Measurements from ENCODE around the gene ANKRD42. TPM values are rescaled to one million over a fixed set of nuclear protein-coding genes. Genes with fewer than 3 reads are reported as not detected.
"Not testable (repeated sequence)": the region's sequence is repeated elsewhere in the genome, so short reads cannot be mapped to it uniquely, and the experiment has no call there.

The ANKRD42 gene
- total RNA-seq, 1 donor from 2014 or later = 3.7 TPM

DNA sequence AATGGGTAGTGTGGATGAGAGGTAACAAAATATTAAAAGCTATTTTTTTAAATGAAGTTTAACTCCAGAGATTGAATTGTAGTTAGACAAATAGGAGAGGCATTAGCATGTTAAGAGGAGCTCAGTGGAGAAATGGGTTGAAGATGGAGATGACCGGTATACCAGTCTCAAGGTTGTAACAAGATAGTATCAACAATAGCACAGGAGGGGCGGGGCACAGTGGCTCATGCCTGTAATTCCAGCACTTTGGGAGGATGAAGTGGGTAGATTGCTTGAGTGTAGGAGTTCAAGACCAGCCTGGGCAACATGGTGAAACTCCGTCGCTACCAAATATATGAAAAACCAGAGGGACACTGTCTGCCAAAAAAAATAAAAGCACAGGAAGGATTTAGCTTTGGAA lies 6.0 kb upstream of the ANKRD42 start:
- Mint-ChIP-seq H3K4me1 (ENCODE audit: low read depth) (peaks cover 11% of the 10 kb centered on the region), H3K36me3 (ENCODE audit: low read depth) (peaks cover 54% of the 10 kb centered on the region), H3K4me3 (ENCODE audit: low read depth) (no peak overlapping the region), H3K27ac (no peak overlapping the region), H3K9me3 (no peaks in the 10 kb centered on the region), H3K27me3 (ENCODE audit: low read depth) (no peaks in the 10 kb centered on the region)
- intact Hi-C loops (cut with micrococcal nuclease) = no loop called here
- DNase-seq (ENCODE audit: low spot score) = no peak

DNA sequence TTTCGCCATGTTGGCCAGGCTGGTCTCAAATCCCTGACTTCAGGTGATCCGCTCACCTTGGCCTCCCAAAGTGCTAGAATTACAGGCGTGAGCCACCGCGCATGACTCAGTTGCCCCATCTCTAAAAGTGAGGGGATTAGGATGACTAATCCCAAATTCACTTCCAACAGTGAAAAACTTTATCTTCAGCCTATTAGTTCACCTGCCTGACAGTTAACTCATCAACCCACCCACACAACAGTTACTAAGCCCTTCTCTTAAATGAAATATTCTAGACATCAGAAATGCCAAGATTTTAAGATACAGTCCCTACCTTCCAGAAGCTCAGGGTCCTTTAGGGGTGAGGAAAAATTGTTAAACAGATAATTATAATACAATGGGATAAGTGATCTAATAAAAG lies 2.0 kb upstream of the ANKRD42 start:
- intact Hi-C loops (cut with micrococcal nuclease) = no loop called here
- Mint-ChIP-seq H3K27me3 (ENCODE audit: low read depth) (no peaks in the 10 kb centered on the region), H3K27ac (no peak overlapping the region), H3K36me3 (ENCODE audit: low read depth) (peaks cover 39% of the 10 kb centered on the region), H3K4me1 (ENCODE audit: low read depth) (peaks cover 21% of the 10 kb centered on the region), H3K9me3 (no peaks in the 10 kb centered on the region), H3K4me3 (ENCODE audit: low read depth) (peak overlapping the region; percentile 41)
- no peak for DNase-seq (ENCODE audit: low spot score)

DNA sequence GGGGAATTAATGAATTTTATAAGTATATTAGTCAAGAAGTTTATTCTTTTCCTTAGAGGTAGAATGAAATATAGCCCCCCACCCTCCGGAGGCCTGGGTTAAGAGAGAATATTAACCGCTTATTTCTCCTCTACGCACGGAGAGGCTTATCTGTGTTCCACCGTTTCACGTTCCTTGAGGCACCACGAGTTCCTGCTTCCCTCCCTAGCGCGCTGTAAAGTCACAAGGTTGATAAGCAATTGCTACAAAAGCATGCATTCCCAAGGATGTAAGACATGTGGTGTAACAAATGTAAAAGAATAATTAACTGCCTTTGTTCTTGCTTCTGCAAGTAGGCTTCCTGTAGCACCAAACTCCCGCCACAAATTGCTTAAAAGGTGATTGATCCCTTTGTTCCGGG lies 1.5 kb upstream of the ANKRD42 start:
- Mint-ChIP-seq H3K27me3 (ENCODE audit: low read depth) (no peaks in the 10 kb centered on the region), H3K27ac (peak overlapping the region; percentile 92), H3K4me1 (ENCODE audit: low read depth) (peaks cover 20% of the 10 kb centered on the region), H3K4me3 (ENCODE audit: low read depth) (peak overlapping the region; percentile 99), H3K36me3 (ENCODE audit: low read depth) (peaks cover 35% of the 10 kb centered on the region), H3K9me3 (no peaks in the 10 kb centered on the region)
- DNase-seq (ENCODE audit: low spot score) = no peak
- intact Hi-C loops (cut with micrococcal nuclease) = loop anchor here (2.0 kb wide), 1 partner anchor 195 kb away; no protein-coding TSS in a partner anchor

DNA sequence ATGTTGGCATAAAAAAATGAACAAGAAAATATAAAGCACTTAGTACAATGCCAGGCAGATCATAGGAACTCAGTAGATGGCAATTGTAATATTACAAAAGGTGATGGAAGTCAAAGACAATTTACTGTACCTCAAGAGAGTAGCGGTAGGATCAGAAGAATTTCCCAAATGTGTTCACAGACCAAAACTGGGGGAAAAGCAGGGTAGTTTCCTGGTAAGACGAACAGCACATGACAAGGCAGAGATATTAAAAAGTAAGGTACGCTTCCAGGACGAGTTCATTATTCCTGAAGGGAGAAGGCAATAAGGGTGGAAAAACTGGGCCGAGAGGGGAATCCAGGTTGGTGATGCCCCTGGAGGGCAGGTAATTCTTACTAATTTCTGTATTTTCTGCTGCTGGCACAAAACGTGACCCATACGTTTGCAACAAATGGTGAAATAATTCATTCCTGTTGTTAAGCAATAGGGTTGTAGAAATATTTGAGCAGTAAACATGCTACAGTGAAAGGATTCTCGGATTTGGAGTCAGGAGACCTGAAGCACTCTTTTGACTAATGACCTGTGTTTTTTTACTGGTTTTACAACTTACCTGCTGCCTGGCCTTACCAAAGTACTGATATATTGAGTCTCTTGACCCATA lies 786 bp upstream of the ANKRD42 start:
- H3K27me3 Mint-ChIP-seq (ENCODE audit: low read depth) = no peaks in the 10 kb centered on the region
- intact Hi-C loops (cut with micrococcal nuclease) = loop anchor here (1.0 to 2.0 kb wide), 3 partner anchors 36 to 291 kb away; partner anchors contain the start of gene DDIAS

GRCh38 chr11:83194281-83195142 lies 1.0 kb downstream of the ANKRD42 start:
- Mint-ChIP-seq H3K27ac (peak overlapping the region; percentile 92), H3K27me3 (ENCODE audit: low read depth) (no peaks in the 10 kb centered on the region), H3K36me3 (ENCODE audit: low read depth) (peaks cover 20% of the 10 kb centered on the region), H3K4me3 (ENCODE audit: low read depth) (peak overlapping the region; percentile 99), H3K9me3 (no peaks in the 10 kb centered on the region), H3K4me1 (ENCODE audit: low read depth) (peaks cover 21% of the 10 kb centered on the region)
- DNase-seq (ENCODE audit: low spot score) = peak; percentile 65
- intact Hi-C loops (cut with micrococcal nuclease) = loop anchor here (1.0 to 2.0 kb wide), 3 partner anchors 56 to 122 kb away; partner anchors contain the start of gene CCDC90B

More for the DNA sequence above, 786 bp upstream of the ANKRD42 start:
- DNase-seq (ENCODE audit: low spot score) = no peak
- peaks cover 30% of the 10 kb centered on the region for H3K36me3 Mint-ChIP-seq (ENCODE audit: low read depth)
- no peaks in the 10 kb centered on the region for H3K9me3 Mint-ChIP-seq
- peak overlapping the region; percentile 92 for H3K27ac Mint-ChIP-seq
- peak overlapping the region; percentile 99 for H3K4me3 Mint-ChIP-seq (ENCODE audit: low read depth)
- peaks cover 21% of the 10 kb centered on the region for H3K4me1 Mint-ChIP-seq (ENCODE audit: low read depth)

DNA sequence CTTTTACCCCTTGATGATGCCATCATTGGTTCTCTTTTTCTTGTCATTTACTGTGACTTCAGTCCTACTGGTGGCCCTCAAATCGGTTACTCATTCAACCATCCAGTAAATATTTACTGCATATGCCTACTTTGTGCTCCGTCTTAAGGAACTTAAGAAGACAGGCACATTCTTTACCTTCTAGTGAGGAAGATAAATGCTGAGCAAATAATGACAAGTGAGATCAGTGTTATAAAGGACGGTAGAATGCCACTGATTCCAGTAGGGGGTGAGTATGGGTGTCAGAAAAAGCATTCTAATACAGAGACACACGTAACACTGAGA lies 1.6 kb downstream of the ANKRD42 start:
- peaks cover 20% of the 10 kb centered on the region for H3K36me3 Mint-ChIP-seq (ENCODE audit: low read depth)
- peak overlapping the region; percentile 92 for H3K27ac Mint-ChIP-seq
- intact Hi-C loops (cut with micrococcal nuclease) = loop anchor here (2.0 kb wide), 1 partner anchor 56 kb away; no protein-coding TSS in a partner anchor
- peak overlapping the region; percentile 99 for H3K4me3 Mint-ChIP-seq (ENCODE audit: low read depth)
- DNase-seq (ENCODE audit: low spot score) = no peak
- H3K9me3 Mint-ChIP-seq = no peaks in the 10 kb centered on the region
- no peaks in the 10 kb centered on the region for H3K27me3 Mint-ChIP-seq (ENCODE audit: low read depth)
- peaks cover 21% of the 10 kb centered on the region for H3K4me1 Mint-ChIP-seq (ENCODE audit: low read depth)

- H3K27me3 Mint-ChIP-seq (ENCODE audit: low read depth) = no peaks in the 10 kb centered on the region
- peaks cover 20% of the 10 kb centered on the region for H3K36me3 Mint-ChIP-seq (ENCODE audit: low read depth)
- H3K4me1 Mint-ChIP-seq (ENCODE audit: low read depth) = peaks cover 21% of the 10 kb centered on the region
- intact Hi-C loops (cut with micrococcal nuclease) = loop anchor here (2.0 kb wide), 1 partner anchor 55 kb away; no protein-coding TSS in a partner anchor
- no peaks in the 10 kb centered on the region for H3K9me3 Mint-ChIP-seq
- no peak overlapping the region for H3K27ac Mint-ChIP-seq
- H3K4me3 Mint-ChIP-seq (ENCODE audit: low read depth) = peak overlapping the region; percentile 35
- no peak for DNase-seq (ENCODE audit: low spot score)
Measured at GRCh38 chr11:83195649-83196048, 2.1 kb downstream of the ANKRD42 start.

DNA sequence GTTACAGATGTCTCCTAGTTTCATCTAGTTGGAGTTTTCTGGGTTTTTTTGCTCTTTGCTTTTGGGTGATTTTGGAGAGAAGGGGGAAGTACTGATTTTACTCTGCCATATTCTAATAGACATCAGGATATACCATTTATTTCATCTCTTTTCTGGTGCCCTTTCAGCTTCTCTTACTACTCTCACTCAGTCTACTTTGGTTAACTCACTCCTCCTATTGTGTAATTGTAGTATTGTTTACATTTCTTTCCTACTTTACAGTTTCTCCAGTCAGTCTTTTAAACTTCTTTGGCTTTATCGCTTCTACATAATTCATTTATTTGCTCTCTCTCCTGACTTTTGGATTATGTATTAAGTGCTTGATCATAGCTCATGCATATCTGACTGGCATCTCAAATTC lies 6.5 kb downstream of the ANKRD42 start:
- intact Hi-C loops (cut with micrococcal nuclease) = no loop called here
- peaks cover 3% of the 10 kb centered on the region for H3K4me1 Mint-ChIP-seq (ENCODE audit: low read depth)

DNA sequence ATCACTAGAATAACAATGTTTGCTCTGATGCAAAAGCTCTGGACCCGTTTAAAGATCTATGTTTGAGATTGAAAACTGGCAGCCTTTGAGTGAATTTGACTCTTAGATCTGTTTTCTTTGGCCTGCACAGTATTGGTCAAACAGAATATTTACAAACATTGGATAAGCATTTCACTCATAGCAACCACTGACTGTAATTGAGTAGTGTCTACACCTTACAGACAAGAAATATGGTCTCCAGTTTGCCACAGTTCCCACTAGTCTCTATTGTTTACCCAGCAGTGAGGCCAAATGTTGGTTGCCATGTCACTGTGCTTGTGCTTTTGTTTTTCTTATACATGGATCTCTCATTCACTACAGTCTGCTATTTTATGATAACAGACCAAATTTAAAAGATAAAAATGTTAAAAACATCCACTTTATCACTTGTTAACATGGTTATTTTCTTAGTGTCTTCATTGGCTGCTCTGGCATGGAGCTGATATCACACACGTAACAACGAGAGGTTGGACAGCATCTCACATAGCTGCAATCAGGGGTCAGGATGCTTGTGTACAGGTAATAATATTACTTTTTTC lies 12.2 kb downstream of the ANKRD42 start:
- Mint-ChIP-seq H3K4me1 (ENCODE audit: low read depth) (no peaks in the 10 kb centered on the region), H3K27ac (no peak overlapping the region), H3K9me3 (no peaks in the 10 kb centered on the region), H3K36me3 (ENCODE audit: low read depth) (no peaks in the 10 kb centered on the region), H3K27me3 (ENCODE audit: low read depth) (no peaks in the 10 kb centered on the region), H3K4me3 (ENCODE audit: low read depth) (no peak overlapping the region)
- DNase-seq (ENCODE audit: low spot score) = no peak
- intact Hi-C loops (cut with micrococcal nuclease) = no loop called here

More for the DNA sequence above, 6.5 kb downstream of the ANKRD42 start:
- Mint-ChIP-seq H3K27ac (no peak overlapping the region), H3K4me3 (ENCODE audit: low read depth) (no peak overlapping the region), H3K9me3 (no peaks in the 10 kb centered on the region), H3K36me3 (ENCODE audit: low read depth) (no peaks in the 10 kb centered on the region), H3K27me3 (ENCODE audit: low read depth) (no peaks in the 10 kb centered on the region)
- no peak for DNase-seq (ENCODE audit: low spot score)

DNA sequence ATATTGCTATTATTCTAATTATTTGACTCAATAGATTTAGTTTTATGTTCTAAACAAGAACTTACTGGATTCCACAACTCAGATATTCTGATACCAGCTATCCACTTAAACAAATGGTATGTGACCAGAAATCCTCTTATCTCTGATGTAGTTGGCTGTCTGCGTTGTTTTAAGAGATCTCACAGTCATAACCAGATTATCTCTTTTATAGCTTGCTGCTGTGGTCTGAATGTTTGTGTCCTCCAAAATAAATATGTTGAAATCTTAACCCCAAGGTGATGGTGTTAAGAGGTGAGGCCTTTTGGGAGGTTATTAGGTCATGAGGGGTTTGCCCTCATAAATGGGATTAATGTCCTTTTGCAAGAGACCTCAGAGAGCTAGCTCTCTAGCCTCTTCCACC lies 12.7 kb downstream of the ANKRD42 start:
- H3K27me3 Mint-ChIP-seq (ENCODE audit: low read depth) = no peaks in the 10 kb centered on the region
- no peaks in the 10 kb centered on the region for H3K4me1 Mint-ChIP-seq (ENCODE audit: low read depth)
- intact Hi-C loops (cut with micrococcal nuclease) = no loop called here
- no peak overlapping the region for H3K4me3 Mint-ChIP-seq (ENCODE audit: low read depth)
- no peak overlapping the region for H3K27ac Mint-ChIP-seq
- H3K36me3 Mint-ChIP-seq (ENCODE audit: low read depth) = no peaks in the 10 kb centered on the region
- no peaks in the 10 kb centered on the region for H3K9me3 Mint-ChIP-seq
- no peak for DNase-seq (ENCODE audit: low spot score)

DNA sequence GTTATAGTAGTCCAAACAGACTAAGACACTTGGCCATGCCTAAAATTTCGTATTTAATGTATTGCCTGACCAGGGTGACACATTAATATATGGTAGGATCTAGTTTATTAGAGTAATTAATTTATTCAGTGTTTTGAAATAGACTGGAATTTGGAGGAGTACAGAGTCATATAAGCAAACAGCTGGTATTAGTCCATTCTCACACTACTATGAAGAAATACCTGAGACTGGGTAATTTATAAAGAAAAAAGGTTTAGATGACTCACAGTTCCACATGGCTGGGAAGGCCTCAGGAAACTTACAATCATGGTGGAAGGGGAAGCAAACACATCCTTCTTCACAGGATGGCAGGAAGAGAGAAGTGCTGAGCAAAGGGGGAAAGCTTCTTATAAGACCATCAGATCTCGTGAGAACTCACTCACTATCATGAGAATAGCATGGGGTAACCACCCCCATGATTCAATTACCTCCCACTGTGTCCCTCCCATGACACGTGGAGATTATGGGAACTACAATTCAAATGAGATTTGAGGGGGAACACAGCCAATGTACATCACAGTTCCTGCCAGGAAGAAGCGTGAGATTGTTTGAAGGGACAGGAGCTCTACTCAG lies 13.4 kb downstream of the ANKRD42 start:
- H3K9me3 Mint-ChIP-seq; H3K27ac Mint-ChIP-seq; DNase-seq (ENCODE audit: low spot score); H3K4me3 Mint-ChIP-seq (ENCODE audit: low read depth); H3K4me1 Mint-ChIP-seq (ENCODE audit: low read depth); H3K27me3 Mint-ChIP-seq (ENCODE audit: low read depth); H3K36me3 Mint-ChIP-seq (ENCODE audit: low read depth); intact Hi-C loops (cut with micrococcal nuclease): not testable (repeated sequence)

DNA sequence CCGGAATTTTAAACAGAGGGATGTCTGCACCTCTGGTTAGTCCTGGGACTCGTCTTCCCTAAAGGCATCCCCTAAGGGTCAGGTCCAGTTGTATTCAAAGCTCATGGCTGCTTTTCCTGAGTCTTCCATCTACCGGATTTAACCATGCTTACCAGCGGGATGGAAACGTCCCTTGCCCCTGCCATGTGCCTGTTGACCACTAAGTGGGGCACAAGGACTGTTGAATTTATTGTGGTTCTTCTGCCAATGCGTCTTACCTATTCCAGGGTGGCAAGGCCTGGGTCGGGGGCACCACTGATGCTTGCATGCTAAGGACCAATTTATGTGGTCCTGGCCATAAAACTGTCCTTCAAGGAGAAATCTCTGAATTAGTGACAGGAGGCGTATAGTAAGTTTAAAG lies 25.6 kb downstream of the ANKRD42 start:
- no peak overlapping the region for H3K4me3 Mint-ChIP-seq (ENCODE audit: low read depth)
- no peaks in the 10 kb centered on the region for H3K4me1 Mint-ChIP-seq (ENCODE audit: low read depth)
- no peaks in the 10 kb centered on the region for H3K36me3 Mint-ChIP-seq (ENCODE audit: low read depth)
- no peak overlapping the region for H3K27ac Mint-ChIP-seq
- DNase-seq (ENCODE audit: low spot score) = no peak
- peaks cover 12% of the 10 kb centered on the region for H3K27me3 Mint-ChIP-seq (ENCODE audit: low read depth)
- H3K9me3 Mint-ChIP-seq = no peaks in the 10 kb centered on the region
- intact Hi-C loops (cut with micrococcal nuclease) = no loop called here
